BE2C (cell line): Measurements from ENCODE around the gene SORD.
"Not testable (repeated sequence)": the region's sequence is repeated elsewhere in the genome, so short reads cannot be mapped to it uniquely, and the experiment has no call there.

Experiments used
- DNase-seq: peaks from one replicate; pipeline ENCODE4 v3.0.0-alpha.2; 2020
- H3K27me3 ChIP-seq: fragments of 250-450 bp; sonication (Bioruptor Pico); 2 replicates; pipeline ENCODE4 v1.5.1; 2020; ENCODE audit warnings: mild to moderate bottlenecking
- H3K36me3 ChIP-seq: fragments of 250-450 bp; sonication (Bioruptor Pico); 2 replicates; pipeline ENCODE4 v1.5.1; 2020; ENCODE audit warnings: mild to moderate bottlenecking
- H3K4me1 ChIP-seq: fragments of 250-450 bp; sonication (Bioruptor Pico); 2 replicates; pipeline ENCODE4 v1.5.1; 2020
- H3K4me3 ChIP-seq: 2 replicates; pipeline ENCODE4 v1.5.1; 2011; ENCODE audit warnings: low read depth, low read length
- H3K9me3 ChIP-seq: fragments of 250-450 bp; sonication (Bioruptor Pico); 2 replicates; pipeline ENCODE4 v1.5.1; 2020
- TF ChIP-seq, protein P1 (sequence below): IDR thresholded peaks from 2 replicates; pipeline ENCODE4 v1.5.1; 2012; ENCODE audit warnings: mild to moderate bottlenecking, low read depth, low read length

Gene SORD

DNA sequence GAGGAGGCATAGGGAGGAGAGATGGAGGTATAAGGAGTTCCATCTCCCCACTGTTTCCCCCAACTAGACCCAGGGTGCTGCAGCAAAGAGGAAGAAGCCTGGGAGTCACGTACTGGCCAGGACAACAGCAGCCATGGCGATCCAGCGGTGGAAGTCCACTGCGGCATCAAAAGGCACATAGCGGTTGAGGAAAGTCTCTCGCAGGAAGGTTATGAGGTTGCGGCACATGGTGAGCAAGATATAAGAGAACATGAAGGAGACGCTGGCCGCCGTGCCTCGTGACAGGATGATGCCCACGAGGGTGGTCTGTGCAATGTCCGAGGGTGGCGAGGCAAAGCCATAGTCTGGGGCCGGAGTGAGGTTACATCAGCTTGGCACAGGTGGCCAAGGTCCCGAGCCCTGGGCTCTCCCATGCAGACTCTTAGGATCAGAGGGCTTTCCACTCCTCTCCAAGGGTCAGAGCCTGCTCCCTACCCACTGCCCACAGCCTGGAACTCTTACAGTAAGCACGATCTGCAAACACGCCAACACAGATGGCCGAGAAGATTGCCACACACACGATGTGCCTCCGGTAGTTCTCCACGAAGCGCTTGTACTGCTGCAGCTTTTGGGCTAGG, 76.7 kb downstream of the SORD start:
- Histone ChIP-seq H3K27me3 (no peaks in the 10 kb centered on the region), H3K9me3 (no peaks in the 10 kb centered on the region), H3K4me1 (no peaks in the 10 kb centered on the region), H3K4me3 (no peak overlapping the region), H3K36me3 (no peaks in the 10 kb centered on the region)
- no peak for DNase-seq
- TF ChIP-seq, protein P1, sequence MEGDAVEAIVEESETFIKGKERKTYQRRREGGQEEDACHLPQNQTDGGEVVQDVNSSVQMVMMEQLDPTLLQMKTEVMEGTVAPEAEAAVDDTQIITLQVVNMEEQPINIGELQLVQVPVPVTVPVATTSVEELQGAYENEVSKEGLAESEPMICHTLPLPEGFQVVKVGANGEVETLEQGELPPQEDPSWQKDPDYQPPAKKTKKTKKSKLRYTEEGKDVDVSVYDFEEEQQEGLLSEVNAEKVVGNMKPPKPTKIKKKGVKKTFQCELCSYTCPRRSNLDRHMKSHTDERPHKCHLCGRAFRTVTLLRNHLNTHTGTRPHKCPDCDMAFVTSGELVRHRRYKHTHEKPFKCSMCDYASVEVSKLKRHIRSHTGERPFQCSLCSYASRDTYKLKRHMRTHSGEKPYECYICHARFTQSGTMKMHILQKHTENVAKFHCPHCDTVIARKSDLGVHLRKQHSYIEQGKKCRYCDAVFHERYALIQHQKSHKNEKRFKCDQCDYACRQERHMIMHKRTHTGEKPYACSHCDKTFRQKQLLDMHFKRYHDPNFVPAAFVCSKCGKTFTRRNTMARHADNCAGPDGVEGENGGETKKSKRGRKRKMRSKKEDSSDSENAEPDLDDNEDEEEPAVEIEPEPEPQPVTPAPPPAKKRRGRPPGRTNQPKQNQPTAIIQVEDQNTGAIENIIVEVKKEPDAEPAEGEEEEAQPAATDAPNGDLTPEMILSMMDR = no peak

DNA sequence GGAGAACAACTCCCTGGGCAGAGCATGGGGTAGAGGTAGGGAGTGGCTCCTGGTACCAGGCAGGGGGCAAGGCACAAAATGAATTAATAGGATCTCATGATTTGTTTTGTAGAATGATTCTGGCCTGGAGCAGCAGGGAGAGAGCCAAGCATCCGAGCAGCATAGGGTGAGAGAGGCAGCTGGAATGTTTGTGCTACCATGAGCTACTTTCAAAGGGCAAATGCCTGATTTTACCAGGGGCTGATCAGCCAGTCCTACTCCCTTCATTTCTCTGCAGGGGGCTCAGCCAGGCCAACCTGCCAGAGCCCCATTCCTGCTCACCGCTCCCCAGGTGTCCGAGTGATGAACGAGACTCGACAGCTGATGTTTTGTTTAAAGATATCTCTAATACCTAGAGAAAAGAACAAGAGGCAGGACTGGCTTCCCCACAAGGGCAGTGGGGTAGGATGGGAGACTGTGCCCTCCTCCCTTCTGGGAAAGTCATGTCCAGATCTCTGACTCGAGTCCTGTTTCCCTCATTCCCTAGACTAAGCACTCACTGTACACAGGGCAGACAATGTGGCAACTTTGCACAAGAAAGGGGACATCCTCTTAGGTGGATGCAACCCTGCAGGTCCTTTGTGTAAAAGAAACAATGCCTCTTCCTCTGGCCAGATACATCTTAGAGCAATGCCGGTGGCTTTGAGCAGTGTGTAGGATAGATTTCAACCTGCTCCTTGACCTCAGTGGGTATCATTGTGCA, 78.1 kb downstream of the SORD start:
- H3K27me3 ChIP-seq = no peaks in the 10 kb centered on the region
- no peak for DNase-seq
- H3K9me3 ChIP-seq = no peaks in the 10 kb centered on the region
- no peaks in the 10 kb centered on the region for H3K4me1 ChIP-seq
- TF ChIP-seq, protein P1 = no peak
- H3K4me3 ChIP-seq = no peak overlapping the region
- no peaks in the 10 kb centered on the region for H3K36me3 ChIP-seq

DNA sequence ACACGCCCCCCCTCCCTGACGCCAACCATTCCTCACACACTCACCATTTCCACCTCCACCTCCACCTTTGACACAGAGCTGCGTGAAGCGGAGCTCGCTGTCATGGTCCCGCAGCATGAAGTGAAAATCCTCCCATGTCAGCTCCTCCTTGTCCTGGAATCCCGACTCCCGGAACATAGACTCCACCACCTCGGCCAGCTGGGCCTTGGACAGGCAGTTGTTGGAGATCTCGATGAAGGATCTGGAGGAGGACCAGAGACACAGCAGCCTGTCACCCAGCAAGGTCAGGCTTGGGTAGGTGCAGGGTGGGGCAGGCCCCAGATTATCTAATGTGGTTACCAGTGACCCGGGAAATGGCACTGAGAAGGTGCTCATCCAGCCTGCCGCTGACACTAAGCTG, 78.8 kb downstream of the SORD start:
- no peak for DNase-seq
- Histone ChIP-seq H3K4me3 (no peak overlapping the region), H3K4me1 (no peaks in the 10 kb centered on the region), H3K36me3 (no peaks in the 10 kb centered on the region), H3K27me3 (no peaks in the 10 kb centered on the region), H3K9me3 (no peaks in the 10 kb centered on the region)
- TF ChIP-seq, protein P1 = no peak

DNA sequence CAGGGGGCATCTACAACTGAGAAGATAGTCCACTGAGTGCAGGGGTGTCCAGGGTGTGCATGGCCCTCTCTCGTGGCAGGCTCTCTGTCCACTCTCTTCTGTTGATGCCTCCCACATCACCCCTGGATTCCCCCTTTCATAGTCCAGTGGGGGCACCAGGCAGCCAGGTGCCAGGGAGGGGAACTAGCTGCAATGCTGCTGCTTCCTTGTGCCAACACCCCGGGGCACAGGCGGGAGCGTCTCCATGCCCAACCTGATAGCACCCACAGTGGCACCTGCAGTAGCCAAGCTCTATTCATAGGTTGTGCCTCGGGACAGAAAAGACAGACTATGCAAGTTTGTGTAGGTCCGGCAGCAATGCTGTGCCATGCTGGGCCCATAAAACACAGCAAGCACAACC, 79.2 kb downstream of the SORD start:
- H3K4me3 ChIP-seq = no peak overlapping the region
- no peaks in the 10 kb centered on the region for H3K36me3 ChIP-seq
- no peak for DNase-seq
- TF ChIP-seq, protein P1 = no peak
- H3K9me3 ChIP-seq = no peaks in the 10 kb centered on the region
- no peaks in the 10 kb centered on the region for H3K27me3 ChIP-seq
- H3K4me1 ChIP-seq = no peaks in the 10 kb centered on the region

DNA sequence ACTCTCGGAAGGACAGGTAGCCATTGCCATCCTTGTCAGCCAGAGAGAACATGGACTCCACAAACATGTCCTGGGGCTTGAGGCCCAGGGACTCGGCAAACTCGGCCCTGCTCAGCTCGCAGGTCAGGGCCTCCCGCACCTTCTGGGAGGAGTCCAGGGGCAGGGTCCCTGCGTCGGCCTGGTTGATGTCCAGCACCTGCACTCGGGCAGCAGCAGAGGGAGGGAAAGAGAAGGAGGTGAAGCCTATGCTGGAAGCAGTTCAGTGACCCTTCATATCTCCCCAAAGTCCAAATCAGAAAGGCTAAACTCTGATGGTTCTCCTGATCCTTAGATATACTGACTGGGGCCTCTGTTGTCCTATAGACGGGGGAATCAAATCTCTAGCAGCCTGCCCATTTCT, 81.2 kb downstream of the SORD start:
- H3K27me3 ChIP-seq, H3K4me1 ChIP-seq, H3K36me3 ChIP-seq: not testable (repeated sequence)

DNA sequence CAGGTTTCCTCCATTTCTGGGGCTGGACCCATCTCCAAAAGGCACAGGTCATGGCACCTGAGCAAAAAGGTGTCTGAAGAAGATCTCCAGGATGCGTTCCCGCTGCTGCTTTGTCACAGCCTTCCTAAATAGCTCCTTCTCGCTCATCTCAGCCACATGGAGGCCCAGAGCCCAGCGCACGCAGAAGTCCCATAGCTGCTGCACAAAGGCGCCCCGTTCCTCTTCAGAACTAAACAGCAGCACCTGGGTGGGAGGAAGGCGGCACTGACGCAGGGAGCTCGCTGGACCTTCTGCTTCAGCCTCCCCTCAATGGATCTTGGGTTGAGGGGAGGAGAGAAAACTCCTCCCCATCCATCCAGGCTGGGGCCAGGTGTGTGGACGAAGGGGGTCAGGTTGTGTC, 82.6 kb downstream of the SORD start:
- no peak overlapping the region for H3K4me3 ChIP-seq
- TF ChIP-seq, protein P1 = no peak
- H3K36me3 ChIP-seq = no peaks in the 10 kb centered on the region
- no peaks in the 10 kb centered on the region for H3K9me3 ChIP-seq
- DNase-seq = no peak
- no peaks in the 10 kb centered on the region for H3K4me1 ChIP-seq
- H3K27me3 ChIP-seq = no peaks in the 10 kb centered on the region

More for the DNA sequence above, 81.2 kb downstream of the SORD start:
- not testable (repeated sequence) for DNase-seq, H3K4me3 ChIP-seq, H3K9me3 ChIP-seq
